GOT3 (cell line): ENCODE data around the gene FAAP20.

Source experiments
- DNase-seq: peaks from one replicate; lab custom pipeline; 2025; ENCODE audit warnings: mixed read lengths; lab: John Stamatoyannopoulos, UW

FAAP20 gene

GRCh38 chr1:2210084-2210653 lies 15.6 kb upstream of the FAAP20 start:
- DNase-seq: no peak

GRCh38 chr1:2209400-2210083 lies 15.0 kb upstream of the FAAP20 start:
- DNase-seq: no peak

DNA sequence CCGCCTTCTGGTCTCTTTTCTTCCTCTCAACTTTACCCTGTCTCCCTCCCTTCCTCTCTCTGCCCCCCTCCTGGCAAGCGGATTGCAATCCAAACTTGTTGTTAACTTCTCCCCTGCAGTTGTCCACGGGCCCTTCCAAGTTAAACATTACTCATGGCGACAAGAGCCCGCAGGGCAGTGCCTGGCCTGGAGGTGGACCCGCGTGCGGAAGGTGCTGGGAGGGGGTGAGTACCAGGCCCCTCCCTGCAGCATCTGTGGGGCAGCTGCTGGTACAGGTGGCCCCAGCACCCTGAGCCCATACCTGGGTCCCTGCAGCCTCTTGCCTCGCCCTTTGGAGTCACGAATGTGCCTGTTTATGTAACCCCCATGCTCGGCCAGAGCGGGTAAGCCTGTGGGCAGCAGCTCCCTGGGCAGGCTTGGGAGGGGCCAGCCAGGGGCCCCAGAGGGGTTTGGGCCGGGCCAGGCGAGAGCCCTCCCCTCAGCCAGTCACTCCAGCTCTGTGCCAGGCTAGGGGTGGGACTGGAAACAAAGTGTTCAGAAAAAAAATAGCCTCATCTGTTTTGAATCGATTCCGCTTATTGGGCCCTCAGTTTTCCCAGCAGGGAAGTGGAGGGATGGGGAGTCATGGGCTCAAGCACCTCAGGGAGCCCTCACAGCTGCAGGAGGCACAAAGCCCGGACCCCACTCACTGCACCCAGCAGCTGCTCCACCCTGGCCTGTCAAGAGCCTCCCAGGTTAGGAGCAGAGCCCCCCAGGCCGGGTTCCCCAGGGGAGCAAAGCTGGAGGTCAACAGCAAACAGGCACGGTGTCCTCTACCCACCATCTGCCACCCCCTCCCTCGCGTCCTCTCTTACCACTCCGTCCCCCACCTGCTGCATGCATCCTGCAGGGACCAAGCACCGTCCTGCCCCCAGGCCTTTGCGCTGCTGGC lies 14.0 kb upstream of the FAAP20 start:
- DNase-seq: peak; percentile 93

- DNase-seq: no peak
Measured at GRCh38 chr1:2206813-2207487, 12.4 kb upstream of the FAAP20 start.

GRCh38 chr1:2205191-2205952 lies 10.8 kb upstream of the FAAP20 start:
- peak; percentile 61 for DNase-seq

DNA sequence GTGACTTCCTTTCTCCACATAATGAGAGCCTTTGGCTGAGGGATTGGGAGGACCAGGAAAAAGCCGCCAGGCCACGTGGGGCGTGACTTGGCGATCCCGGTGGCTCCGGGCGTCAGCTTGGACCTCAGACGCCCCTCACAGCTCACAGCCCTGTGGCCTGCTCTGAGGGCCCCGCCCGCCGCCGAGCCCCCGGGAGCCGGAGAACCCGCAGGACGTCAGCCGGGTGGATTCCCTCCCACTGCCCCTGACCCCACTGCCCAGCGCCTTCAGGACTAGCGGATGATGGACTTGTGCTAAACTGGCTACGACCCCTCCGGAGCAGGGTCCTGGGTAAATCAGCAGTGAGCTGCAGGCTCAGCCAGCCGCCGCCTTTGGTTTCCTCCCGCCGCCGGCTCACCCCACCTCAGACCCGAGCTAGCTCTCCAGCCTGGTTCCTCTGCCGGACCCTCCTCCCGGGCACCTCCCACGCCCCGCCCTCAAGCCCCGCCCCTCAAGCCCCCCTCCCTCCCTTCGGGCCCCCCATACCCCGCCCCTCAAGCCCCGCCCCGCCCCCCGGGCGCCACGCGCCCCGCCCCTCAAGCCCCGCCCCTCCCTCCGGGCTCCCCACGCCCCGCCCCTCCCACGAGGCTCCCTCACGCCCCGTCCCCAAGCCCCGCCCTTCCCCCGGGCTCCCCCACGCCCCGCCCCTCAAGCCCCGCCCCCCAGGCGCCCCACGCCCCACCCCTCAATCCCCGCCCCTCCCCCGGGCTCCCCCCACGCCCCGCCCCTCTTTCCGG lies 10.0 kb upstream of the FAAP20 start:
- DNase-seq: no peak

GRCh38 chr1:2203671-2204414 lies 9.3 kb upstream of the FAAP20 start:
- DNase-seq: no peak

DNA sequence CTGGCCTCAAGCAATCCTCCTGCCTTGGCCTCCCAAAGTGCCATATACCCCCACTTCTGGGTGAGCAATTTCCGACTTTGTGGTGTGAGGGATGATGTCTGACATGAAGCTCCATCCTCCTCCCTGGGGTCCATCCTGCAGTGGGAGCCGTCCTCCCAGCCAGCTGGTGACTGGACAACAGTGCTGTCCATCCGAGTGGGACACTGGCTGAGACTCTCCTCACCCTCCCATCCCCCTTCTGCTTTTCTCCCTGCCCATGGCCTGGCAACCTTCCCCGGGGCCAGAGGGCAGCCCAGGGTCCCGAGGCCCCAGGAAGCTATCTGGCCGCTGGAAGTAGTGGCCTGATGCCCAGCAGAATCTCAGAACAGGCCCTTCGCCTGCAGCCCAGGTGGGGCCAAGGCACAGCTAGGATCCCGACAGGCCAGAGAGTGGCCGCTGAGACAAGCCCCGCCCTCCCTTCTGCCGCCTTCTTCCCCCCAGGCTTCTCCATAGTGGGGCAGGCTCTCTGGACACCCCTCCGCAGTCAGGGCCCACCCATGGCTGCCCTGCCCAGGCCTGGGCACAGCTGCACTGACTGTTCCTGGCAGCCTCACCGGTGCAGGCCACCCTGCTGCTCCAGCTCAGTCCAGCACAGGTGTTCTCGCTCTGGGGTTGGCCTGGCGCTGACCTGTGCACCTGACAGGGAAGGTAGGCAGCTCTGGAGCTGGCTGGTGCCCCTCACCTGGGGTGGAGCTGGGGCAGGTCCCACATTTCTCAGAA lies 8.4 kb upstream of the FAAP20 start:
- no peak for DNase-seq

DNA sequence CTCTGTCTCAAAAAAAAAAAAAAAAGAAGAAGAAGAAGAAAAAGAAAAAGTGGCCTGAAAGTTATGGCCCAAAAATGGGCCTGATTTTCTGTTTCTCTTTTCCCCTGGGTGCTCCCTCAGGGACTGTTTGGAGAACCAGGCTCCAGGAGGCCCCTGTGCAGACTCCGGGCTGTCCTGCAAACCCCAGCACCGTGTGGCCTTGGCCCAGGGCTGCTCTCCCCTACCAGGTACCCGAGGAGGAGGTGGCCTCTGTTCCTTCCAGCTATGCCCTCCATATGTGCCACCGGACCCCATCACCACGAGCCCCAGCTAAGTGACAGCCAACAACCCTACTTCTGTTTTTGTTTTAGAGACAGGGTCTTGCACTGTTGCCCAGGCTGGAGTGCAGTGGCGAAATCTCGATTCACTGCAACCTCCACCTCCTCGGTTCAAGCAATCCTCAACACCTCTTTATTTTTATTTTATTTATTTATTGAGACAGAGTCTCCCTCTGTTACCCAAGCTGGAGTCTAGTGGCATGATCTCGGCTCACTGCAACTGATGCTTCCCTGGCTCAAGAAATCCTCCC lies 7.5 kb upstream of the FAAP20 start:
- no peak for DNase-seq

GRCh38 chr1:2201062-2201461 lies 6.5 kb upstream of the FAAP20 start:
- no peak for DNase-seq

GRCh38 chr1:2200308-2200943 lies 5.9 kb upstream of the FAAP20 start:
- DNase-seq: no peak

DNA sequence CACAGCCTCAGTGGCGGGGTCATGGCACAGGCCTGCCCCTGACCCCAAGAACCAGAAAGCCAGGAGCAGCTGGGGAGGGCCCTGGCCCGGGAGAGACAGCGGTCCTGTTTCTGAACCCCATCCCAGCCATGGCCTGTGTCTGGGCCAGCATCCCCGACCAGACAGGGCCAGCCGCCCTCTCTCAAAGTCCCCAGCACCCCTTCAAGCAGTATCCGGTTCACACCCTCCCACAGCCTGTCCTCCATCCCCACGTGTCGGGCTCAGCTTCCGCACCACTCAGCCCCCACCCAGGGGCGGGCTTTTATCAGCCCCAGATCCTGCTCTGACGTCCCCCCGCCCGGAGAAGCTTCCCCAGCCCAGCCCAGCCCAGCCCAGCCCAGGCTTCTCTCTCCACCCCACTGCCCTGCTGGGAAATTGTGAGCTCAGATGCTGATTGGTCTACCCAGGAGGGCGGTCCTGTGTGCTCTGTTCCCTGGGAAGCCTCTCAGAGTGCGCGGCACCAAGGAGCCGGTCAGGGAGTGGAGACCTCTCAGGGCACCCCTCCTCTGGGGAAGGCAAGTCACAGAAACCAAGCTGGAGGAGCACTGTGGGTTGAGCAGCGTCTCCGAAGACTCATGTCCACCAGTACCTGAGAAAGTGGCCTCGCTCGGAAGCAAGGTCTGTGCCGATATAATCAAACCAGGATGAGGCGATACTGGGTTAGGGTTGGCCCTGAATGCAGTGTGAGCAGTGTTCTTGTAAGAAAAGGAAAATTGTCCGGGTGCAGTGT lies 4.7 kb upstream of the FAAP20 start:
- no peak for DNase-seq

DNA sequence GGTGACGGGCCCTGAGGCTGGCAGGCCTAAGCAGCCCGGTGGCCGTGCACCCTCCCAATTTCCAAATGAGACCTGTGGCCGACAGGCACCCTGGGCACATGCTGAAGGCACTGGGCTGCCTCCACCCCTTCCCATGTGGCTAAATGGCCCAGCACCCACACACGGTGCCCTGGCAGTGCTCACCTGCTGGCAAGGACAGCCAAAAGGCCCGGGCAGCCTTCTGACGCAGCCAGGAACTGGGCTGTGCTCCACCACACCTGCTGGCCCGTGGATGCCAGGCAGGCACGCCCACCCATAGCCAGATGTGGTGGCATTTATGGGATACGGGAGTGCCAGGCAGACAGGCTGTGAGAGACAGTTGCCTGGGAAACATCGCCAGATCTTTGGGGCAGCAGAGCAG lies 4.0 kb upstream of the FAAP20 start:
- DNase-seq: no peak

GRCh38 chr1:2197707-2198165 lies 3.2 kb upstream of the FAAP20 start:
- DNase-seq: no peak

DNA sequence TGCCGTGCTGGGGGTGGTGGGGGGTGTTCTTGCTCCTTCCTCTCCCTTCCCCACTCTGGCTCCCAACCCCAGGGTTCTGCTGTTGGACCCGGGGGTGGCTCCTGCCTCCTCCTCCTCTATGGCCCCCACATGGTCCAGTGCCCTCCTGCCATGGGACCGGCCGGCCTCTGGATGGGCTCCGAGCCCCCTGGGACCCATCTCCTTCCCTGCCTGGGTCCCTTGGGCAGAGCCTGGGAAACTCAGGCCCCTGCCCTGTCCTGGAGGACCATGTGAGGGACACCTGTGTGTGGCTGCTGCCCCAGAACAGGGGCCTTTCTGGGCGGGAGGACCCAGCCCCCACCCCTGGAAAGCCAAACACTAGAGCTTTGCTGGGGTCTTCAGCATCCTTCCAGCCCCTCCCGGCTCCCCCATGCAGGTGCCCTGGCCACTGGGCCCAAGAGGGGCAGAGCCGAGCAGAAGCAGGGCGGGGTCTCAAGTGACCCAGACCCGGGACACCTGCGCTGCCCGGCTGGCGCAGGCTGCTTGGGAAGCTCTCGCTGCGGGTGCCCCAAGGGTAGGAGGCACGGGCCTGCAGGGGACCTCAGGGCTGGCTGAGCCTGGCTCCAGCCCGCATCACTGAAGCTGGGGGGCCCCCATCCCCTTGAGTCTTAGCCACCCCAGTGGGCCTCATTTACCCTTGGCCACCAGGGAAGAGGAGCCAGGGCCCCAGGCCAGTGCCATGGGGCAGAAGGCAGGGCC lies 2.5 kb upstream of the FAAP20 start:
- DNase-seq: no peak

DNA sequence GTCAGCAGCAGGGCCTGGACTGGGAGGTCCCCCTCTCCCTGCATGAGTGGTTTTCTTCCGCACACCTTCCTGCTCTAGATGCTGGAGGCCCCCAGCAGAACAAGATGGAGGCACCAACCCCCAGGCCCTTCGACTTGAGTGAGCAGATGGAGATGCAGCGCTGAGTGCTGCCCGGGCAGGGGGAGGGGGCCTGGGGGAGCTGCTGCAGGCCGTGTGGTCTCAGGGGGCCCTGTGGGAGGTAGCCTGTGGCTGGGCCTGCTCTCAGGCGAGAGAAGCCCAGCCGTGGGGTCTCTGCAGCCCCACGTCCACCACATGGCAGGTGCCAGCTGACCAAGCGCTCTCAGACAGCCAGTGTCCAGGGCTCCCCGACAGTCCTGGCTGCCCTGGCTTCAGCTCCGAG lies 1.2 kb upstream of the FAAP20 start:
- DNase-seq: no peak
